KMS-11 (cell line): Measurements from ENCODE around the gene ITGB6.
"Not testable (repeated sequence)": the region's sequence is repeated elsewhere in the genome, so short reads cannot be mapped to it uniquely, and the experiment has no call there.

ENCODE experiments used
- H2AFZ ChIP-seq: fragments of 200-600 bp; sonication (generic); 2 replicates; pipeline ENCODE4 v1.6.1; 2016; ENCODE audit warnings: antibody characterized with exemption, mixed run types, low read depth
- H3K27ac ChIP-seq: fragments of 200-600 bp; sonication (generic); 2 replicates; pipeline ENCODE4 v1.6.1; 2016; ENCODE audit warnings: mild to moderate bottlenecking, mixed run types
- H3K27me3 ChIP-seq: fragments of 200-600 bp; sonication (generic); 2 replicates; pipeline ENCODE4 v1.6.1; 2017; ENCODE audit warnings: mild to moderate bottlenecking, low read depth, mixed run types, moderate library complexity; ENCODE audit not compliant: insufficient read depth
- H3K36me3 ChIP-seq: fragments of 200-600 bp; sonication (generic); 2 replicates; pipeline ENCODE4 v1.6.1; 2017; ENCODE audit warnings: mild to moderate bottlenecking, mixed run types; ENCODE audit not compliant: insufficient read depth
- H3K4me1 ChIP-seq: fragments of 200-600 bp; sonication (generic); 2 replicates; pipeline ENCODE4 v1.6.1; 2016; ENCODE audit warnings: mild to moderate bottlenecking, low read depth, mixed run types; ENCODE audit not compliant: poor library complexity, severe bottlenecking
- H3K4me2 ChIP-seq: fragments of 200-600 bp; sonication (generic); 2 replicates; pipeline ENCODE4 v1.7.0; 2016; ENCODE audit warnings: mild to moderate bottlenecking, mixed run types
- H3K4me3 ChIP-seq: fragments of 200-600 bp; sonication (generic); IDR thresholded peaks from 2 replicates; pipeline ENCODE4 v1.6.1; 2017; ENCODE audit warnings: low read depth, low read length, mixed read lengths; ENCODE audit not compliant: insufficient read depth
- H3K79me2 ChIP-seq: fragments of 200-600 bp; sonication (generic); 2 replicates; pipeline ENCODE4 v1.6.1; 2016; ENCODE audit warnings: low read depth, mixed run types; ENCODE audit not compliant: insufficient read depth
- H3K9ac ChIP-seq: fragments of 200-600 bp; sonication (generic); 2 replicates; pipeline ENCODE4 v1.6.1; 2016; ENCODE audit warnings: mild to moderate bottlenecking, mixed run types
- H4K20me1 ChIP-seq: fragments of 200-600 bp; sonication (generic); 2 replicates; pipeline ENCODE4 v1.6.1; 2016; ENCODE audit warnings: mild to moderate bottlenecking, mixed run types; ENCODE audit not compliant: insufficient read depth
- CTCF ChIP-seq: fragments of 200-600 bp; sonication (generic); conservative IDR thresholded peaks from 2 replicates; pipeline ENCODE4 v1.6.1; 2017; ENCODE audit warnings: low read depth, mild to moderate bottlenecking, antibody characterized with exemption, low read length, moderate library complexity, mixed read lengths

ITGB6 gene

GRCh38 chr2:160125366-160125765 lies 74.7 kb downstream of the ITGB6 start:
- Histone ChIP-seq H3K36me3 (no peaks in the 10 kb centered on the region), H3K4me1 (no peaks in the 10 kb centered on the region), H3K9ac (no peak overlapping the region), H3K27me3 (no peaks in the 10 kb centered on the region), H3K27ac (no peak overlapping the region), H3K4me2 (no peak overlapping the region), H3K79me2 (no peaks in the 10 kb centered on the region), H2AFZ (no peak overlapping the region), H3K4me3 (no peak overlapping the region), H4K20me1 (no peaks in the 10 kb centered on the region)
- no peak for TF ChIP-seq CTCF

- Histone ChIP-seq H3K4me1 (no peaks in the 10 kb centered on the region), H3K4me3 (no peak overlapping the region), H3K36me3 (no peaks in the 10 kb centered on the region), H2AFZ (no peak overlapping the region), H3K79me2 (no peaks in the 10 kb centered on the region), H3K27me3 (no peaks in the 10 kb centered on the region), H4K20me1 (no peaks in the 10 kb centered on the region), H3K27ac (no peak overlapping the region), H3K4me2 (no peak overlapping the region), H3K9ac (no peak overlapping the region)
- no peak for TF ChIP-seq CTCF
These were observed 75.5 kb downstream of the ITGB6 start for GRCh38 chr2:160124571-160124970.

GRCh38 chr2:160114721-160115120 lies 85.4 kb downstream of the ITGB6 start:
- not testable (repeated sequence) for H3K4me2 ChIP-seq, H3K4me1 ChIP-seq, H3K27ac ChIP-seq, H3K9ac ChIP-seq, H3K4me3 ChIP-seq, H3K27me3 ChIP-seq, H3K36me3 ChIP-seq, H4K20me1 ChIP-seq, H2AFZ ChIP-seq, H3K79me2 ChIP-seq

GRCh38 chr2:160114020-160114419 lies 86.1 kb downstream of the ITGB6 start:
- H2AFZ ChIP-seq: no peak overlapping the region
- TF ChIP-seq CTCF: no peak

GRCh38 chr2:160111951-160112798 lies 87.9 kb downstream of the ITGB6 start:
- Histone ChIP-seq H3K79me2 (no peaks in the 10 kb centered on the region), H3K4me1 (no peaks in the 10 kb centered on the region), H3K4me2 (no peak overlapping the region), H2AFZ (no peak overlapping the region), H3K4me3 (no peak overlapping the region), H3K36me3 (no peaks in the 10 kb centered on the region), H3K27ac (no peak overlapping the region), H3K9ac (no peak overlapping the region), H4K20me1 (no peaks in the 10 kb centered on the region), H3K27me3 (no peaks in the 10 kb centered on the region)
- TF ChIP-seq CTCF: no peak

More at GRCh38 chr2:160114020-160114419, 86.1 kb downstream of the ITGB6 start:
- Histone ChIP-seq H3K9ac (no peak overlapping the region), H3K4me3 (no peak overlapping the region), H3K79me2 (no peaks in the 10 kb centered on the region), H3K27ac (no peak overlapping the region), H3K27me3 (no peaks in the 10 kb centered on the region), H4K20me1 (no peaks in the 10 kb centered on the region), H3K4me2 (no peak overlapping the region), H3K36me3 (no peaks in the 10 kb centered on the region), H3K4me1 (no peaks in the 10 kb centered on the region)
